ENCODE results near the gene CYB5R4. TPM values are rescaled to one million over a fixed set of nuclear protein-coding genes. Genes with fewer than 3 reads are reported as not detected.
"Not testable (repeated sequence)": the region's sequence is repeated elsewhere in the genome, so short reads cannot be mapped to it uniquely, and the experiment has no call there.

Gene CYB5R4
- total and polyA plus RNA-seq, 10 donors = 10.0 to 50.7 (median 25.8) TPM

DNA sequence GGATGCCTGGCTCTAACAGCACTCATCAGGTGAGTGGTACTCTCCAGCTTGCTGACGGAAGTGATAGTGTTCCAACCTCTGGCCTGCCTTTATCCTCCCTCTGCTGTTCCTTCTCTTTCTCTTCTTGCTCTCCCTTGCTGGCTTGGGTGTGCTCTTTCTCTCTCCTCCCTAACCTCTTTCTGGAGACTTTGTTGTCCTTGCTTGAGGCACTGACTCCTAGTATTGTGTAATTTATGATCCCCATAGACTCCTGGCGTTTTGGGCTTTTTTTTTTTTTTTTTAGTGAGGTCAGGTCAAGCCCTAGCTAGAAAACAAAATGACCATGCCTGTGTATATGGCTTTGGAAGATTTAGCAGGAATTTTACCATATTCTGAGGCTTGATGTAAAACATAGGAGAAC is 89.4 kb downstream of the CYB5R4 start:
- no peak overlapping the region for H3K4me3 ChIP-seq
- WGBS, 5 donors = 70 to 87% (median 73%) methylated on average over 2 of the region's 2 CpGs
- H3K9me3 ChIP-seq = peaks cover 0 to 46% (median 36%) of the 10 kb centered on the region in 8 donors
- TF ChIP-seq POLR2AphosphoS5 (IDR thresholded peaks at IDR 0.05) (no peak), CTCF (IDR thresholded peaks at IDR 0.05 in 8 of 11, conservative IDR thresholded peaks at IDR 0.05 in 3 of 11) (no peak), POLR2A (IDR thresholded peaks at IDR 0.05) (no peak)
- H3K27me3 ChIP-seq (replicated peaks in 1 of 7) = no peaks in the 10 kb centered on the region
- H3K36me3 ChIP-seq = peaks cover 0 to 28% (median 2%) of the 10 kb centered on the region in 6 donors
- DNase-seq = no peak
- intact Hi-C loops (cut with DNase I; ENCODE audit: low total_unique reads) = no loop called here
- no peak overlapping the region for H3K27ac ChIP-seq
- H3K4me1 ChIP-seq = no peaks in the 10 kb centered on the region

GRCh38 chr6:83951423-83951822 is 91.9 kb downstream of the CYB5R4 start:
- Histone ChIP-seq H3K9me3 (peaks cover 0 to 26% (median 20%) of the 10 kb centered on the region in 8 donors), H3K36me3 (peaks cover 0 to 53% (median 18%) of the 10 kb centered on the region in 6 donors)
- H3K4me3 ChIP-seq; DNase-seq; H3K4me1 ChIP-seq; H3K27ac ChIP-seq; H3K27me3 ChIP-seq (replicated peaks in 1 of 7); intact Hi-C loops (cut with DNase I; ENCODE audit: low total_unique reads): not testable (repeated sequence)
- 98 to 100% (median 98%) methylated on average over 2 of the region's 2 CpGs for WGBS, 5 donors

DNA sequence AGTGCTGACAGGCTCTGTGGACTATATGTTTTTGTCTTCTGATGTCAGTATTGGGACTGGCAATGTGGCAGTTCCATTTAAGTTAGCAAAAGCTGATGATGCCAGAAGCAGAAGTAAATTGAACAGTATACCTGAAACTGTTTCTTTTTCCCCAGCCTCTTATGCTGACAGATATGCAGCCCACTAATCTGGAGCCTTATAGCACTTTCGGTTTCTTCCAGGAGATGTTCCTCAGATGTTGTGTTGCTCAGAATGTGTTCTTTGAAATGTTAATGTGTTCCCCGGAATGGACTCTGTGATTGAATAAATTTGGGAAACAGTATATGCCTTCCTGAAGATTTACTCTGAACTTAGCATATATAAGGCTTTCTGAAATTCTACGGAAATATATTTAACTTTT is 93.3 kb downstream of the CYB5R4 start:
- TF ChIP-seq CTCF (IDR thresholded peaks at IDR 0.05 in 8 of 11, conservative IDR thresholded peaks at IDR 0.05 in 3 of 11) = no peak
- no peak for TF ChIP-seq POLR2A (IDR thresholded peaks at IDR 0.05)
- TF ChIP-seq POLR2AphosphoS5 (IDR thresholded peaks at IDR 0.05) = no peak
- 73 to 82% (median 79%) methylated on average over 3 of the region's 3 CpGs for WGBS, 5 donors
- DNase-seq = no peak
- no peak overlapping the region for H3K27ac ChIP-seq
- H3K27me3 ChIP-seq (replicated peaks in 1 of 7) = no peaks in the 10 kb centered on the region
- intact Hi-C loops (cut with DNase I; ENCODE audit: low total_unique reads) = no loop called here
- H3K9me3 ChIP-seq = peaks cover 0 to 12% (median 7%) of the 10 kb centered on the region in 8 donors
- peaks cover 0 to 67% (median 23%) of the 10 kb centered on the region in 6 donors for H3K36me3 ChIP-seq
- no peaks in the 10 kb centered on the region for H3K4me1 ChIP-seq
- H3K4me3 ChIP-seq = no peak overlapping the region

DNA sequence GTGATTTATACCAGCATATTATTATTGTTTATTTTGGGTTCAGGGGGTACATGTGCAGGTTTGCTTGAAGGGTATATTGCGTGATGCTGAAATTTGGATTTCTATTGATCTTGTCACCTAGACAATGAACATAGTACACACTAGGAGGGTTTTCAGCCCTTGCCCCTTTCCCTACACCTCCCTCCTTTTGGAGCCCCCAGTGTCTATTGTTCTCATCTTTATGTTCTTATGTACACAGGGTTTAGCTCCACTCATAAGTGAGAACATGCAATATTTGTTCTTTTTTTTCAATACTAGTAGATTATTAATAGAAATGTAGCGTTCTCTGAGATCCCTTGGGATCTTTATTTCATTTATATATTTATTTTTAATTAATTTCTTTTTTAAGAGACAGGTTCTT is 94.9 kb downstream of the CYB5R4 start:
- Histone ChIP-seq H3K4me1 (no peaks in the 10 kb centered on the region), H3K27ac (no peak overlapping the region), H3K27me3 (replicated peaks in 1 of 7) (no peaks in the 10 kb centered on the region), H3K36me3 (peaks cover 0 to 83% (median 28%) of the 10 kb centered on the region in 6 donors), H3K9me3 (peaks cover 0 to 9% (median 6%) of the 10 kb centered on the region in 8 donors), H3K4me3 (no peak overlapping the region)
- no peak for TF ChIP-seq POLR2A (IDR thresholded peaks at IDR 0.05)
- TF ChIP-seq POLR2AphosphoS5 (IDR thresholded peaks at IDR 0.05) = no peak
- no peak for TF ChIP-seq CTCF (IDR thresholded peaks at IDR 0.05 in 8 of 11, conservative IDR thresholded peaks at IDR 0.05 in 3 of 11)
- WGBS, 5 donors = 89 to 97% (median 93%) methylated on average over 2 of the region's 2 CpGs
- no peak for DNase-seq
- intact Hi-C loops (cut with DNase I; ENCODE audit: low total_unique reads) = no loop called here

GRCh38 chr6:83958241-83958685 is 98.8 kb downstream of the CYB5R4 start:
- Histone ChIP-seq H3K4me1 (no peaks in the 10 kb centered on the region), H3K4me3 (no peak overlapping the region), H3K36me3 (peaks cover 0 to 99% (median 54%) of the 10 kb centered on the region in 6 donors), H3K9me3 (peaks cover 0 to 15% (median 3%) of the 10 kb centered on the region in 8 donors), H3K27ac (no peak overlapping the region), H3K27me3 (replicated peaks in 1 of 7) (no peaks in the 10 kb centered on the region)
- DNase-seq = no peak
- intact Hi-C loops (cut with DNase I; ENCODE audit: low total_unique reads) = no loop called here
- WGBS, 5 donors = 82 to 88% (median 86%) methylated on average over 3 of the region's 3 CpGs
- TF ChIP-seq CTCF (IDR thresholded peaks at IDR 0.05 in 8 of 11, conservative IDR thresholded peaks at IDR 0.05 in 3 of 11) (no peak), POLR2A (IDR thresholded peaks at IDR 0.05) (no peak), POLR2AphosphoS5 (IDR thresholded peaks at IDR 0.05) (no peak)
